Measurements from ENCODE around the gene AADACL4.

DNA sequence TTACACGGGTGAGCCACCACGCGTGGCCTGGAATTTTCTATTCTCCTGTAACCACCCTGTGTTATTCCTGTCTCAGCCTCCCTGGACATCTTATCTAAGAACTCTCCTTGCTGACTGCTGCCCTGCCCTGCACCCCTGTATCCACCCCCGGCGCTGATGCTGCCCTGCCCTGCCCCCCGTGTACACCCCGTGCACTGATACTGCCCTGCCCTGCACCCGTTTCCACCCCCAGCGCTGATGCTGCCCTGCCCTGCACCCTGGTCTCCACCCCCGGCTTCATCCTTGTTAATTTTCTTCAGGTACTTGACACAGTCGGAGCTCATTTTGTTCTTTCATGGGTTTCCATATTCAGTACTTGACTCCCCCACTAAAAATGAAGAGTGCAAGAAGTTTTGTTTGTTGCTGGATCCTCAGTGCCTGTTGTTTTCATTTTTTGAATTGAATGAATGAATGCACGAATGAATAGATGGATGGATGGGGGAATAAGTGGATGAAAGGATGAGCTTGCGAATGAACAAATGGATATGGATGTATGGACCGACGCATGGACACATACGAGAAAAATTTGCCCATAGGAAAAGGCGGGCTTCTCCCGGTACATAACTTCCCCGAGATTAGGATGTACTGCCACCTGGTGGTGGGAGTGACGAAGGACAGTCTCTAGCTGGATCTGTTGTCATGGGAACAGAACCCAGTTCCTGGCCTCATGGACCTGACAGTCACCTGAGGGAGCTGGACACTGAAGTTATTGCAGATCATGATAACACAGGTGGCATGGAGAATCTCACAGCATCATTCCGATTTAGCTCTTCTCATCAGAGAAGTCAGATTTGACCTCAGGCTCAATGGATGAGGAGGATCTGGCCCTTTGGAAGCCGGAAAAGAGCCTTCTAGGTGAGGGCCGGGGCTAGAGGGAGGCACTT lies 14.9 kb downstream of the AADACL4 start:
- TF ChIP-seq, protein P1, sequence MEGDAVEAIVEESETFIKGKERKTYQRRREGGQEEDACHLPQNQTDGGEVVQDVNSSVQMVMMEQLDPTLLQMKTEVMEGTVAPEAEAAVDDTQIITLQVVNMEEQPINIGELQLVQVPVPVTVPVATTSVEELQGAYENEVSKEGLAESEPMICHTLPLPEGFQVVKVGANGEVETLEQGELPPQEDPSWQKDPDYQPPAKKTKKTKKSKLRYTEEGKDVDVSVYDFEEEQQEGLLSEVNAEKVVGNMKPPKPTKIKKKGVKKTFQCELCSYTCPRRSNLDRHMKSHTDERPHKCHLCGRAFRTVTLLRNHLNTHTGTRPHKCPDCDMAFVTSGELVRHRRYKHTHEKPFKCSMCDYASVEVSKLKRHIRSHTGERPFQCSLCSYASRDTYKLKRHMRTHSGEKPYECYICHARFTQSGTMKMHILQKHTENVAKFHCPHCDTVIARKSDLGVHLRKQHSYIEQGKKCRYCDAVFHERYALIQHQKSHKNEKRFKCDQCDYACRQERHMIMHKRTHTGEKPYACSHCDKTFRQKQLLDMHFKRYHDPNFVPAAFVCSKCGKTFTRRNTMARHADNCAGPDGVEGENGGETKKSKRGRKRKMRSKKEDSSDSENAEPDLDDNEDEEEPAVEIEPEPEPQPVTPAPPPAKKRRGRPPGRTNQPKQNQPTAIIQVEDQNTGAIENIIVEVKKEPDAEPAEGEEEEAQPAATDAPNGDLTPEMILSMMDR (IDR thresholded peaks at IDR 0.05), result peak in 1 of 3 donors; percentile 68
- TF ChIP-seq POLR2A (IDR thresholded peaks at IDR 0.05), result no peak

Measured in lower leg skin (tissue), 3 donors.